Stimulated activated CD8-positive, alpha-beta memory T cell treated with anti-CD3 and anti-CD28 coated beads, Interleukin-15, amount 100 ng/mL, for 4 hours (primary cell): Measurements from ENCODE around the gene SAP130.

Source experiments
- DNase-seq, 2 donors: peaks; one replicate each; pipeline ENCODE4 v3.0.0-alpha.2; 2020; ENCODE audit warnings: low read depth in 2 of 2

Gene SAP130

GRCh38 chr2:128026448-128027277, 1.2 kb downstream of the SAP130 start:
- no peak for DNase-seq

DNA sequence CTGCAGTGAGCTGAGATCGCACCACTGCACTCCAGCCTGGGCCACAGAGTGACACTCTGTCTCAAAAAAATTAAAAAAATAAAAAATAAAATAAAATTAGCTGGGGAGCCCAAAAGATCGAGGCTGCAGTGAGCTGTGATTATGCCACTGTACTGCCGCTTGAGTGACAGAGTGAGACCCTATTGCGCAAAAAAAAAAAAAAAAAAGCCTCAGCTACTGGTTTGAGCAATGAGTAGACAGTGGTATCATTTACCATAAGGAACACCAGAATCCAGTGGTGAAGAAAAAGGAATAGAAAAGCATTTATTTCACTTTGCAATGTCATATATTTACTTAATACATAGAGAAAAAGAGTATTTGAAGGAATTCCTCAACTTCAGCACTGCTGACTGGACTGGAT, 3.0 kb downstream of the SAP130 start:
- no peak for DNase-seq

DNA sequence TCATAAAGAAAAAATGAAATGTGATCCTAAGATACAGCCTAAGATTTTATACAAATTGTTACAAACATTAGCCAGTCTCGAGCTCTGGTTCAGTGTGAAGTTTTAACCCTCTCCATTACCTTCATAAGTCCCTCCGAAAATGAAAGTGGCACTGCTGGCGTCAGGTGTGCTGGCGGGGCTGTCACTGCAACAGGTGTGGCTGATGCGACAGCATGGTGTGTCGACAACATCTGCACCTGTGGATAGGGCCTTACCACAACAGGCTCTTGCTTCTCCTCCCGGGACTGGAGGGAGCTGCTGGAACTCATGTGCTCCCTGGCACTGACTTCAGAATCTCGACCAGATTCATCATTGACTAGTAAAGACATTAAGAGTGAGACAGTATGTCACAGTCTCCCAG, 10.3 kb downstream of the SAP130 start:
- DNase-seq, result no peak

GRCh38 chr2:128016620-128017019, 11.2 kb downstream of the SAP130 start:
- no peak for DNase-seq

DNA sequence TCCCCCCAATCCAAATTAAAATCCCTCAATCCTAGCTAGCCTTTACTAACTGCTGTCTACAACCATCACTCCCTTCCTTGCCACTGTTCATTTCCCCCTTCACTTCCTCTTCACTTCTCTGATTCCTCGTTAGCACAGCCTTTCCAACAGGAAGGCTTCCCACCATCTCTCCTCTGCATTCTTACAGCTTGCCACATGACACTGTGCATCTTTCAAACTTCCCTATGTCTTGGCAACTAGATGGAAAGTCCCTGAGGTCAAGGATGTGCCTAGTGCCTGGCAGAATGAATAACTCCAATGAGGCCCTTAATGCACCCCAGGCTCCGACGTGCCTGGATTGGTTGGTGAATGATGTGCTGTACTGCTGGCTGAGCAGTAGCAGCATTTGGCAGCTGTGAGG, 15.2 kb downstream of the SAP130 start:
- DNase-seq, result no peak

GRCh38 chr2:128008074-128008672, 19.7 kb downstream of the SAP130 start:
- DNase-seq, result no peak

- DNase-seq, result no peak
Measured at GRCh38 chr2:128004509-128004908, 23.4 kb downstream of the SAP130 start.

DNA sequence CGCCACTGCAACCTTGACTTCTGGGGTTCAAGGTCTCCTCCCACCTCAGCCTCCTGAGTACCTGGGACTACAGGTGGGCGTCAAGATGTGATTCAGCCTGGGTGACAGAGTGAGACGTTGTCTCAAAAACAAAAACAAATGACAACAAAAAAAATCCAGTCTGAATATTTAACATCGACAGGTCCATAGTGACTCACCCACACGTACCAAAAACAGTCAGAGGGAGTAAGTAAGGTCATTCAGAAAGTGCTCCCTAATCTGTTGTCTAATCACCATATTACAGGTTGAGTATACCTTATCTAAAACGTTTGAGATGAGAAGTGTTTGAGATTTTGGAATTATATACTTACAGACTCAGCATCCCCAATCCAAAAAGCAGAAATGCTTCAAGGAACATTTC, 24.4 kb downstream of the SAP130 start:
- DNase-seq, result no peak

- no peak for DNase-seq
Measured at GRCh38 chr2:127996160-127996559, 31.7 kb downstream of the SAP130 start.

- no peak for DNase-seq
Measured at GRCh38 chr2:127995725-127996124, 32.1 kb downstream of the SAP130 start.

GRCh38 chr2:127993659-127994058, 34.2 kb downstream of the SAP130 start:
- no peak for DNase-seq

GRCh38 chr2:127991742-127992141, 36.1 kb downstream of the SAP130 start:
- no peak for DNase-seq

- DNase-seq, result no peak
Measured at GRCh38 chr2:127986548-127987079, 41.2 kb downstream of the SAP130 start.

DNA sequence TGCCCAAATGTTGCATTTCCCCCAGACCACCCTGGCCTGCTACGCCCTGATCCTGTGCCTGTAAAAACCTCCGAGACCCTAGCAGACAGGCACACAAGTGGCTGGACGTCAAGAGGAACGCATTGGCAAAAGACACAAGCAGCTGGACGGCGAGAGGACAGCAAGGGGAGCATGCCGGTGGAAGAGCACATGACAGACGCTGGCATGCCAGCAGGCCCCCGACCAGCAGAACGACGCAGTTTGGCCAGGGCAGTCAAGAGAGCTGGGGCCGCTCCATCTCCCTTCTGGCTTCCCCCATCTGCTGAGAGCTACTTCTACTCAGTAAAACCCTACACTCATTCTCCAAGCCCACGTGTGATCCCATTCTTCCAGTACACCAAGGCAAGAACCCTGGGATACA, 42.1 kb downstream of the SAP130 start:
- DNase-seq, result no peak

DNA sequence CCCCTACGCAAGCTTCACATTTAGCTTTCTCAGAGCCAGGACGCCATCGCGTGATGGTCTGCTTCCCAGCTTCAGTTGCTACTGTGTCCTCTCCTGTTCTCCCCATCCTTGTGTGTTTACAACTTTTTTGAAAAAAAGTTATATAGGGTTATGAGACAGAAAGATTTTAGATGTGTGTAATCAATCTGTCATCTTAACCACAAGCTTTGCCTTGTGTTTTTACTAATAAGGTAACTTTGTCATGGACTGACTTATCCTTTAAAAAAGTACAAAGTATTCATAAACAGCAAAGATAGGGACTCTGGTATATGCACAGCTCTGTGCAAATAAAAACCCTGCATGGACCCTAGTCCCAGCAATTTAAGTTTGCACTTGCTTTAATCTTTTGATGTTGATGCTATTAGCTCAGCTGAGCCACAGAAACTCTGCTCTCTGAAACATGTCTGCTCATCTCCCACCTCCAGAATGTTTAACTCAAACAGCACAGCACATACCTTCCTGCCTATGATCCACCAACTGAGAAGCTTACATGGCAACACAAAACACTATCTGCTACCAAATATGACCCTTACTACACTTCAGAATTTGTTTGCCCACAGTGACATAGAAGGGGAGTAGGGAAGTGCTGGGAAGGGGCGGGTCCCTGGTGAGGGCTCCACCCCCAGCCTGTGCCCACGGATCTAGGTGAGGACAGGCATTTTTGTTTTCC, 42.7 kb downstream of the SAP130 start:
- DNase-seq, result no peak

DNA sequence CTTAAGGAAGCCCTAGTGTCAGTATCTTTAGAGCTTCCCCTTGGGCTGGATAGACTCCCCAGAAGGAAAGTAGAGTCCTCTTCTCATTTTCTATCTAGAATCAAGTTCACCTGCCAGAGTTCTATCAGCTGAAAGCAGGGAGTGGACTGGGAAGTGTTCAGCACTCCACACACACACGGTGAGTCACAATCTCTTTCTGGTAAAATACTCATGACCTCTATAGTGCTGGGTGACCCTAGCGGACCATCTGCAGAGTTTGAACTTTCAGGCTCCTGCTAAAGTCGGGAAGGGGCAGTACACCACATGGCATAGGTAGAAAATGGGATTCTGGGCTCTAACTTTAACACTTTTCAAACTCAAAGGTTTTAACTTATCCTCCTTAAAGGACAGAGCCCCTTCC, 43.3 kb downstream of the SAP130 start:
- DNase-seq, result no peak

DNA sequence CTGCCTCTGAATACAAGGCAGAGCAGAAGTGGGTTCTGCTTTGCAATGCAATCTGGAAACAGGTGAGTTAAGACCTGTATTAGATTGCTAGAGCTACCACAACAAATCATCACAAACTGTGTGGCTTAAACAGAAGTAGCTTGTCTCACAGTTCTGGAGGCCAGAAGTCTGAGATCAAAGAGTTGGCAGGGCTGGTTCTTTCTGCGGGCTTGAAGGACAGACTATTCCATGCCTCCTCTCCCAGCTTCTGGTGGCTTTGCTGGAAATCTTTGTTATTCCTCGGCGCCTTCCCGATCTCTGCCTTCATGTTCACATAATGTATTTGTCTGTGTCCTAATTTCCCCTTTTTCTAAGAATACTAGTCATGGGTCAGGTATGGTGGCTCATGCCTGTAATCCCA, 58.4 kb downstream of the SAP130 start:
- DNase-seq, result no peak

DNA sequence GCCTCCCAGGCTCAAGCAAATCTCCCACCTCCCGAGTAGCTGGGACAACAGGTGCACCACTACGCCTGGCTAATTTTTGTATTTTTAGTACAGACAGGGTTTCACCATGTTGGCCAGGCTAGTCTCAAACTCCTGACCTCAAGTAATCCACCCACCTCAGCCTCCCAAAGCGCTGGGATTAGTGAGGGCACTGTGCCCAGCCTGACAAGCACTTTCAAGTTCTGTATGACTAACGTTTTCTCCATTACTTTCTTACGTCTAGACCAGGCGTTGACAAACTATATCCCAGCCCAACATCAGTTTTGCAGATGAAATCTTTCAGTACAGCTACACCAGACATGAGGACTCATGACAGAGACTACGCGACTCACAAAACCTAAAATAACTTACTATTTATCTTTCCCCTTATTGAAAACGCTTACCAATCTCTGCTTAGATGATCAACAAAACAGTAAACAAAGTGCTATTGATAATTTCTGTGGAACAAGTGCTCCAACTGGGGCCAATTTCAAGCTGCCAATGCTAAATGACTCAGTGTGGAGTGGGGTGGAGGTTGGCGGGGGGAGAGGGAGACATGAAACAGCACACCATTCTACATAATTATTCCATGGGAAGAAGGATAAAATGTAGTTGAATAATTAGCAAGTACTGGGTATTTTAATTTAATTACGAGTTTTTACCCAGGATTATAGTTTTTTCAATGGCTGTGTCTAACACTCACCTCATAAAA, 59.1 kb downstream of the SAP130 start:
- no peak for DNase-seq

GRCh38 chr2:127961729-127962128, 66.1 kb downstream of the SAP130 start:
- no peak for DNase-seq

DNA sequence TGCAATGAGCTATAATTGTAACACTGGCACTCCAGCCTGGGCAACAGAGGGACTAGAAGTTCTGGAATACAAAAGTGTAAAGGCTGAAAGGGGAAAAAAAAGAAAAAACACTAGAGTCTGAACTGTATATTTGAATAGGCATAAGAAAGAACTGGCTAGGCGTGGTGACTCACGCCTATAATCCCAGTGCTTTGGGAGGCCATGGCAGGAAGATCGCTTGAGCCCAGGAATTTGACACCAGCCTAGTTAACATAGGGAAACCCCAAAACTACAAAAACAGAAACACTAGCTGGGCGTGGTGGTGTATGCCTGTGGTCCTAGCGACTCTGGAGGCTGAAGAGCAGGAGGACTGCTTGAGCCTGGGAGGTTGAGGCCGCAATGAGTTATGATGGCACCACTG, 70.6 kb downstream of the SAP130 start:
- DNase-seq, result no peak

GRCh38 chr2:127954857-127955256, 73.0 kb downstream of the SAP130 start:
- DNase-seq, result no peak

- DNase-seq, result no peak
Measured at GRCh38 chr2:127953849-127954248, 74.0 kb downstream of the SAP130 start.
